MCF 10A (cell line): ENCODE results near the gene TMED10. TPM values are rescaled to one million over a fixed set of nuclear protein-coding genes. Genes with fewer than 3 reads are reported as not detected.

ENCODE experiments used
- BruUV-seq: library from RNA; stranded (reverse); fragments of 400-500 nt; replicated peaks from 2 replicates; lab custom pipeline; 2021; lab: Mats Ljungman, UMichigan
- CTCF ChIA-PET: fragments of 300-600 bp; sonication (Branson Sonifier 250); formaldehyde crosslinking; extraction: SDS; loops from one replicate; lab custom pipeline; 2021; ENCODE audit warnings: antibody characterized with exemption, inconsistent platforms; lab: Yijun Ruan, JAX
- POLR2A ChIA-PET: fragments of 300-600, 350-650 bp; sonication (Branson Sonifier 250); formaldehyde crosslinking; extraction: SDS; loops from one replicate; lab custom pipeline; 2020; ENCODE audit warnings: antibody characterized with exemption, inconsistent platforms; lab: Yijun Ruan, JAX
- DNase-seq: peaks from one replicate; pipeline ENCODE4 v3.0.0-alpha.2; 2018; ENCODE audit not compliant: unreplicated experiment
- H3K27ac Mint-ChIP-seq: one replicate; pipeline ENCODE4 v1.8.0; 2022; ENCODE audit warnings: mild to moderate bottlenecking, low read depth, mixed read lengths; ENCODE audit not compliant: unreplicated experiment
- H3K27me3 Mint-ChIP-seq: one replicate; pipeline ENCODE4 v1.8.0; 2022; ENCODE audit warnings: mixed read lengths; ENCODE audit not compliant: insufficient read depth, unreplicated experiment
- H3K36me3 Mint-ChIP-seq: one replicate; pipeline ENCODE4 v1.8.0; 2022; ENCODE audit warnings: mild to moderate bottlenecking, moderate library complexity, mixed read lengths; ENCODE audit not compliant: insufficient read depth, unreplicated experiment
- H3K4me1 Mint-ChIP-seq: one replicate; pipeline ENCODE4 v1.8.0; 2022; ENCODE audit warnings: mixed read lengths; ENCODE audit not compliant: insufficient read depth, unreplicated experiment
- H3K4me3 Mint-ChIP-seq: one replicate; pipeline ENCODE4 v1.8.0; 2022; ENCODE audit warnings: mild to moderate bottlenecking, moderate library complexity, mixed read lengths; ENCODE audit not compliant: unreplicated experiment
- H3K9me3 Mint-ChIP-seq: one replicate; pipeline ENCODE4 v1.8.0; 2022; ENCODE audit warnings: mixed read lengths; ENCODE audit not compliant: unreplicated experiment
- CTCF ChIP-seq: fragments of 200-600 bp; IDR thresholded peaks from one replicate; pipeline ENCODE4 v1.8.0; 2022; ENCODE audit warnings: antibody characterized with exemption, mild to moderate bottlenecking; ENCODE audit not compliant: unreplicated experiment
- intact Hi-C: fragments of 100-400 bp; cut with micrococcal nuclease; formaldehyde crosslinking; loops from 2 replicates; pipeline ENCODE4 v1.14.1; 2022
- total RNA-seq: library from RNA; stranded (reverse); gene quantifications from 2 replicates; pipeline ENCODE4 v1.2.3, GENCODE V29; 2022

Gene TMED10
- total RNA-seq, 1 experiment from 2014 or later = 454 TPM

GRCh38 chr14:75185251-75186040, 9.0 kb upstream of the TMED10 start:
- no peaks in the 10 kb centered on the region for H3K9me3 Mint-ChIP-seq
- H3K27me3 Mint-ChIP-seq = no peaks in the 10 kb centered on the region
- BruUV-seq = no TSS peak
- H3K36me3 Mint-ChIP-seq = no peaks in the 10 kb centered on the region
- DNase-seq = no peak
- peak overlapping the region; percentile 57 for H3K27ac Mint-ChIP-seq
- no peak for TF ChIP-seq CTCF
- no peak overlapping the region for H3K4me3 Mint-ChIP-seq
- H3K4me1 Mint-ChIP-seq = peaks cover 20% of the 10 kb centered on the region
- intact Hi-C loops = no loop called here
- POLR2A ChIA-PET = interaction anchor here (0.8 to 1.7 kb wide), 3 partner anchors 14 to 92 kb away, joined by 3 to 5 read pairs (median 4); no protein-coding TSS in a partner anchor
- CTCF ChIA-PET = interaction anchor here (1.2 kb wide), 1 partner anchor 98 kb away, joined by 3 read pairs; no protein-coding TSS in a partner anchor

GRCh38 chr14:75184492-75184891, 8.1 kb upstream of the TMED10 start:
- H3K27me3 Mint-ChIP-seq = no peaks in the 10 kb centered on the region
- no TSS peak for BruUV-seq
- H3K4me1 Mint-ChIP-seq = peaks cover 20% of the 10 kb centered on the region
- no peaks in the 10 kb centered on the region for H3K36me3 Mint-ChIP-seq
- POLR2A ChIA-PET = interaction anchor here (0.6 to 4.4 kb wide), 14 partner anchors 8 to 98 kb away, joined by 3 to 38 read pairs (median 6); partner anchors contain the start of gene FOS
- no peak for DNase-seq
- H3K4me3 Mint-ChIP-seq = no peak overlapping the region
- intact Hi-C loops = no loop called here
- TF ChIP-seq CTCF = no peak
- peak overlapping the region; percentile 46 for H3K27ac Mint-ChIP-seq
- CTCF ChIA-PET = interaction anchor here (0.9 to 1.3 kb wide), 3 partner anchors 12 to 113 kb away, joined by 3 read pairs; no protein-coding TSS in a partner anchor
- no peaks in the 10 kb centered on the region for H3K9me3 Mint-ChIP-seq

GRCh38 chr14:75184039-75184438, 7.6 kb upstream of the TMED10 start:
- POLR2A ChIA-PET = interaction anchor here (0.6 to 4.4 kb wide), 18 partner anchors 8 to 111 kb away, joined by 3 to 38 read pairs (median 6); partner anchors contain the start of gene FOS
- intact Hi-C loops = no loop called here
- Mint-ChIP-seq H3K9me3 (no peaks in the 10 kb centered on the region), H3K36me3 (no peaks in the 10 kb centered on the region), H3K4me1 (peaks cover 20% of the 10 kb centered on the region), H3K4me3 (no peak overlapping the region), H3K27ac (peak overlapping the region; percentile 57), H3K27me3 (no peaks in the 10 kb centered on the region)
- CTCF ChIA-PET = interaction anchor here (0.5 to 1.3 kb wide), 5 partner anchors 12 to 283 kb away, joined by 3 read pairs; no protein-coding TSS in a partner anchor
- no peak for DNase-seq
- no peak for TF ChIP-seq CTCF
- no TSS peak for BruUV-seq

- ChIA-PET POLR2A (interaction anchor here (0.6 to 4.4 kb wide), 19 partner anchors 8 to 116 kb away, joined by 3 to 38 read pairs (median 5); partner anchors contain the start of gene FOS), CTCF (interaction anchor here (0.6 to 1.4 kb wide), 6 partner anchors 13 to 47 kb away, joined by 3 to 4 read pairs (median 3); no protein-coding TSS in a partner anchor)
- intact Hi-C loops = no loop called here
- Mint-ChIP-seq H3K4me1 (peaks cover 20% of the 10 kb centered on the region), H3K27ac (peak overlapping the region; percentile 57), H3K27me3 (no peaks in the 10 kb centered on the region), H3K36me3 (no peaks in the 10 kb centered on the region), H3K9me3 (no peaks in the 10 kb centered on the region), H3K4me3 (peak overlapping the region; percentile 21)
- BruUV-seq = no TSS peak
- no peak for TF ChIP-seq CTCF
- no peak for DNase-seq
These were observed 6.8 kb upstream of the TMED10 start for GRCh38 chr14:75183225-75183624.
